ENCODE measurements around the gene RNGTT. TPM values are rescaled to one million over a fixed set of nuclear protein-coding genes. Genes with fewer than 3 reads are reported as not detected.

Gene RNGTT
- total RNA-seq, 6 experiments from 2014 or later, result 16.0 to 17.4 (median 16.8) TPM

GRCh38 chr6:88569959-88570358, 393.5 kb downstream of the RNGTT start:
- Mint-ChIP-seq H3K4me3 (no peak overlapping the region), H3K4me1 (ENCODE audit: low read depth) (no peaks in the 10 kb centered on the region), H3K9me3 (peaks cover 9% of the 10 kb centered on the region; the same call in 1 of the 2 replicates), H3K27ac (no peak overlapping the region), H3K36me3 (ENCODE audit: low read depth) (no peaks in the 10 kb centered on the region), H3K27me3 (ENCODE audit: insufficient read depth) (peaks cover 2% of the 10 kb centered on the region; the same call in 1 of the 2 replicates)
- no peak for DNase-seq
- no peak for TF ChIP-seq CTCF (IDR thresholded peaks at IDR 0.05)

GRCh38 chr6:88567696-88568095, 395.7 kb downstream of the RNGTT start:
- Mint-ChIP-seq H3K27ac (no peak overlapping the region), H3K4me1 (ENCODE audit: low read depth) (no peaks in the 10 kb centered on the region), H3K36me3 (ENCODE audit: low read depth) (no peaks in the 10 kb centered on the region), H3K9me3 (peaks cover 9% of the 10 kb centered on the region; the same call in 1 of the 2 replicates), H3K4me3 (no peak overlapping the region), H3K27me3 (ENCODE audit: insufficient read depth) (peaks cover 2% of the 10 kb centered on the region; the same call in 1 of the 2 replicates)
- no peak for DNase-seq
- no peak for TF ChIP-seq CTCF (IDR thresholded peaks at IDR 0.05)

GRCh38 chr6:88566746-88567534, 396.5 kb downstream of the RNGTT start:
- Mint-ChIP-seq H3K4me3 (no peak overlapping the region), H3K4me1 (ENCODE audit: low read depth) (no peaks in the 10 kb centered on the region), H3K36me3 (ENCODE audit: low read depth) (no peaks in the 10 kb centered on the region), H3K27ac (no peak overlapping the region), H3K9me3 (peaks cover 9% of the 10 kb centered on the region; the same call in 1 of the 2 replicates), H3K27me3 (ENCODE audit: insufficient read depth) (peaks cover 2% of the 10 kb centered on the region; the same call in 1 of the 2 replicates)
- no peak for DNase-seq
- no peak for TF ChIP-seq CTCF (IDR thresholded peaks at IDR 0.05)

- no peak overlapping the region for H3K4me3 Mint-ChIP-seq
- no peaks in the 10 kb centered on the region for H3K36me3 Mint-ChIP-seq (ENCODE audit: low read depth)
- peaks cover 9% of the 10 kb centered on the region; the same call in 1 of the 2 replicates for H3K9me3 Mint-ChIP-seq
- TF ChIP-seq CTCF (IDR thresholded peaks at IDR 0.05), result no peak
- no peak overlapping the region for H3K27ac Mint-ChIP-seq
- H3K4me1 Mint-ChIP-seq (ENCODE audit: low read depth), result no peaks in the 10 kb centered on the region
- H3K27me3 Mint-ChIP-seq (ENCODE audit: insufficient read depth), result peaks cover 2% of the 10 kb centered on the region; the same call in 1 of the 2 replicates
- no peak for DNase-seq
Observed at GRCh38 chr6:88565836-88566235, 397.6 kb downstream of the RNGTT start.

- Mint-ChIP-seq H3K4me3 (no peak overlapping the region), H3K27me3 (ENCODE audit: insufficient read depth) (peaks cover 2% of the 10 kb centered on the region; the same call in 1 of the 2 replicates), H3K36me3 (ENCODE audit: low read depth) (no peaks in the 10 kb centered on the region), H3K9me3 (peaks cover 9% of the 10 kb centered on the region; the same call in 1 of the 2 replicates), H3K4me1 (ENCODE audit: low read depth) (no peaks in the 10 kb centered on the region), H3K27ac (no peak overlapping the region)
- DNase-seq, result no peak
- TF ChIP-seq CTCF (IDR thresholded peaks at IDR 0.05), result no peak
Observed at GRCh38 chr6:88565409-88565811, 398.0 kb downstream of the RNGTT start.

Data from HFFc6 (cell line).